ENCODE measurements around the gene WBP4. TPM values are rescaled to one million over a fixed set of nuclear protein-coding genes. Genes with fewer than 3 reads are reported as not detected.

WBP4 gene
- total RNA-seq, 1 experiment from 2014 or later: 14.5 TPM

DNA sequence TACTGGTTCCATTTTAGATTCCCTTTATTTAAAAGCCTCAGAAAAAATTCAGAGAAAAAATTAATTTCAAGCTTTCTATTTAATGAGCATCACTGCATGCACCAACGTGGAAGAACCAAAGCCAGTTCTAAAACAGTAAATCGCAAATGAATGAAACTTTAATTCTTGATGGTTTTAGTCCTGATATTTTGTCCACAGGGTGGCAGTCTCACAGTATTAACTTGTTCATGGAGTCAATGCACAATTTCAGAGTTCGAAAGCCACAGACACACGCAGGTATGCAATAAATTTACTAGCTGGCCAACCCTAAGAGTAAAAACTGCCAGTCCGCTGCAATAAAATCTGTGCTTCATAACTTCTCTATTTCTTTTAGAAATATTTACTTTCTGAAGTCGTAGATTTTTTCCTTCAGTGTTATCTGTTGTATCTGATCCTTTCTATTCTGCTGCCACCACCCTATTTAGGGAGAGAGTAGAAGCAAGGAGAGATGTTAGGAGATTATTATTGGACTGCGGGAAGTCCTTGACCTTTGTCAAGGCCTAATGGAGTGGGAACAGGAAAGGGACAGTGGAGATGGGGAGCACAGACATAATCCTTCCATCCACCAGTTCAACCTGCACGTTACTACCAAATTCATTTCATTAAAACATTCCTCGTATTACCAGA, 7.0 kb upstream of the WBP4 start:
- no TSS peak for BruUV-seq (replicated peaks)
- DNase-seq (ENCODE audit: low read depth, low spot score) (no peak), ATAC-seq (peak; percentile 63; the same call in 1 of the 2 replicates)
- Histone ChIP-seq H3K36me3 (ENCODE audit: control insufficient read depth in 1 of 2, insufficient read depth in 2 of 2, low read length in 2 of 2) (no peaks in the 10 kb centered on the region), H3K4me1 (ENCODE audit: control insufficient read depth in 1 of 2, insufficient read depth in 2 of 2, low read length in 2 of 2) (peaks cover 30 to 53% of the 10 kb centered on the region in 2 experiments), H3K79me2 (ENCODE audit: insufficient read depth, low read length) (peaks cover 54% of the 10 kb centered on the region), H3K4me2 (ENCODE audit: low read length) (peak overlapping the region; percentile 24; the same call in 1 of the 2 replicates), H3K27me3 (ENCODE audit: insufficient read depth, low read length) (no peaks in the 10 kb centered on the region), H3K4me3 (replicated peaks in 1 of 2; ENCODE audit: low read depth in 1 of 2, low read length in 2 of 2) (no peak overlapping the region), H3K27ac (ENCODE audit: low read depth, low read length) (no peak overlapping the region; the same call in 1 of the 2 replicates), H3K9me3 (ENCODE audit: control insufficient read depth in 1 of 2, insufficient read depth in 1 of 2, low read depth in 1 of 2, low read length in 2 of 2) (no peaks in the 10 kb centered on the region), H3K9me2 (ENCODE audit: insufficient read depth) (no peaks in the 10 kb centered on the region), H4K20me1 (ENCODE audit: insufficient read depth) (no peaks in the 10 kb centered on the region), H3K9ac (ENCODE audit: low read length) (no peak overlapping the region), H2AFZ (ENCODE audit: low read depth, low read length, poor library complexity, severe bottlenecking) (no peak overlapping the region)
- intact Hi-C loops (cut with micrococcal nuclease): loop anchor here (5.0 to 10.0 kb wide), 2 partner anchors 80 to 168 kb away; no protein-coding TSS in a partner anchor
- RAD21 ChIA-PET (ENCODE audit: low non-redundant PET in 1 of 2, low total read pairs in 2 of 2, uncharacterized antibody in 2 of 2, unreplicated experiment in 2 of 2): interaction anchor here in 1 of 2 experiments (1.3 kb wide), 1 partner anchor 173 kb away, joined by 3 read pairs; no protein-coding TSS in a partner anchor
- CTCF ChIA-PET: interaction anchor here (1.1 to 3.0 kb wide), 10 partner anchors 10 to 598 kb away, joined by 3 to 11 read pairs (median 5); partner anchors contain the start of gene SLC25A15
- POLR2A ChIA-PET: no interaction called here
- TF ChIP-seq JUND (IDR thresholded peaks at IDR 0.05) (no peak), CTCF (IDR thresholded peaks at IDR 0.05 in 2 of 3, conservative IDR thresholded peaks at IDR 0.05 in 1 of 3; ENCODE audit: borderline replicate concordance in 1 of 3, insufficient read depth in 1 of 3, low read depth in 2 of 3, low read length in 2 of 3) (peak in 2 of 3 experiments; percentile 42 to 71; a peak in 3 of 6 replicates)

DNA sequence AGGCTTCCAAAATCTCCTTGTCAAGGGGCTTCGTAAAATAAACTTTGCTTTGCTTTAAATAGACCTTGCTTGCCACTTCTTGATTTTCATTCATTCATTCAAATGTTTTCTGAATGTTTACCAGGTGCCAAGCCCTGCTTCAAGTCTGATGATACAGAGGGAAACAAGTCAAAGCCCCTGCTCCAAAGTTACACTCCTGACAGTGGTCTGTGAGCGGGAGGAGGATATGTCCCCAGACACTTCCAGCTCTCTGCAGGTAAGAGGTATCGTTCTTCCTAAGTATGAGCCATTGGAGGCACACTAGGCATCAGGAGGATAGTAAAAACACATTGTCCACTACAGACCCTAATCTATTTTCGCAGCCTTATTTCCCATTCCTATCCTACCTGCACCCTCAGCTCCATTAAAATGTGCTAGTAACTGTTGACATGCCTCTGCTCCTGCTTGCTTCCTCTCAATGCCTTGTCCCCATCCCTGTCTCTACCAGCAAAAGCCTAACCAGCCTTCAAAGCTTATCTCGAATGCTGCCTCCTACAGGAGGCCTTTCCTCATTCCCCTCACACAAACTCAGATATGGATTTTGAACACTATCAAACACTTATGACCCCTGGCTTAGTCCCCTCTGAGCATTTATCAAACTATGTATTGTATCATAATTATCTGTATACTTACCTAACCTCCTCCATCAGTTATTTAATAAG, 6.2 kb upstream of the WBP4 start:
- ChIA-PET POLR2A (no interaction called here), RAD21 (ENCODE audit: low non-redundant PET in 1 of 2, low total read pairs in 2 of 2, uncharacterized antibody in 2 of 2, unreplicated experiment in 2 of 2) (interaction anchor here in 1 of 2 experiments (1.3 kb wide), 1 partner anchor 172 kb away, joined by 3 read pairs; no protein-coding TSS in a partner anchor), CTCF (interaction anchor here (0.8 to 3.0 kb wide), 12 partner anchors 8 to 598 kb away, joined by 3 to 11 read pairs (median 4); partner anchors contain the start of gene SLC25A15)
- H3K27me3 ChIP-seq (ENCODE audit: insufficient read depth, low read length): no peaks in the 10 kb centered on the region
- no TSS peak for BruUV-seq (replicated peaks)
- H3K79me2 ChIP-seq (ENCODE audit: insufficient read depth, low read length): peaks cover 55% of the 10 kb centered on the region
- H2AFZ ChIP-seq (ENCODE audit: low read depth, low read length, poor library complexity, severe bottlenecking): no peak overlapping the region
- TF ChIP-seq CTCF (IDR thresholded peaks at IDR 0.05 in 2 of 3, conservative IDR thresholded peaks at IDR 0.05 in 1 of 3; ENCODE audit: borderline replicate concordance in 1 of 3, insufficient read depth in 1 of 3, low read depth in 2 of 3, low read length in 2 of 3): peak in 2 of 3 experiments; percentile 55 to 61; a peak in 4 of 6 replicates
- TF ChIP-seq TCF7L2 (IDR thresholded peaks at IDR 0.05; ENCODE audit: borderline replicate concordance, extremely low read depth, insufficient read depth, insufficient read length): peak; percentile 12
- no peak for TF ChIP-seq RAD21 (IDR thresholded peaks at IDR 0.05; ENCODE audit: low read depth)
- H3K9me3 ChIP-seq (ENCODE audit: control insufficient read depth in 1 of 2, insufficient read depth in 1 of 2, low read depth in 1 of 2, low read length in 2 of 2): no peaks in the 10 kb centered on the region
- H3K27ac ChIP-seq (ENCODE audit: low read depth, low read length): no peak overlapping the region; the same call in 1 of the 2 replicates
- no peaks in the 10 kb centered on the region for H3K9me2 ChIP-seq (ENCODE audit: insufficient read depth)
- intact Hi-C loops (cut with micrococcal nuclease): loop anchor here (5.0 to 10.0 kb wide), 2 partner anchors 80 to 167 kb away; no protein-coding TSS in a partner anchor
- H4K20me1 ChIP-seq (ENCODE audit: insufficient read depth): no peaks in the 10 kb centered on the region
- H3K4me2 ChIP-seq (ENCODE audit: low read length): peak overlapping the region; percentile 24; the same call in 1 of the 2 replicates
- no peak overlapping the region for H3K9ac ChIP-seq (ENCODE audit: low read length)
- H3K4me3 ChIP-seq (replicated peaks in 1 of 2; ENCODE audit: low read depth in 1 of 2, low read length in 2 of 2): no peak overlapping the region
- ATAC-seq (no peak), DNase-seq (ENCODE audit: low read depth, low spot score) (no peak)
- peaks cover 30 to 60% of the 10 kb centered on the region in 2 experiments for H3K4me1 ChIP-seq (ENCODE audit: control insufficient read depth in 1 of 2, insufficient read depth in 2 of 2, low read length in 2 of 2)
- no peaks in the 10 kb centered on the region for H3K36me3 ChIP-seq (ENCODE audit: control insufficient read depth in 1 of 2, insufficient read depth in 2 of 2, low read length in 2 of 2)

All from HCT116 (cell line).